ENCODE results near the gene RNF31. TPM values are rescaled to one million over a fixed set of nuclear protein-coding genes. Genes with fewer than 3 reads are reported as not detected.

RNF31 gene
- total and polyA plus RNA-seq, 2 of the 13 experiments (the other 11 are each of a cell fraction or from before 2014, with no cell fraction given), result 48.2 to 86.8 TPM

DNA sequence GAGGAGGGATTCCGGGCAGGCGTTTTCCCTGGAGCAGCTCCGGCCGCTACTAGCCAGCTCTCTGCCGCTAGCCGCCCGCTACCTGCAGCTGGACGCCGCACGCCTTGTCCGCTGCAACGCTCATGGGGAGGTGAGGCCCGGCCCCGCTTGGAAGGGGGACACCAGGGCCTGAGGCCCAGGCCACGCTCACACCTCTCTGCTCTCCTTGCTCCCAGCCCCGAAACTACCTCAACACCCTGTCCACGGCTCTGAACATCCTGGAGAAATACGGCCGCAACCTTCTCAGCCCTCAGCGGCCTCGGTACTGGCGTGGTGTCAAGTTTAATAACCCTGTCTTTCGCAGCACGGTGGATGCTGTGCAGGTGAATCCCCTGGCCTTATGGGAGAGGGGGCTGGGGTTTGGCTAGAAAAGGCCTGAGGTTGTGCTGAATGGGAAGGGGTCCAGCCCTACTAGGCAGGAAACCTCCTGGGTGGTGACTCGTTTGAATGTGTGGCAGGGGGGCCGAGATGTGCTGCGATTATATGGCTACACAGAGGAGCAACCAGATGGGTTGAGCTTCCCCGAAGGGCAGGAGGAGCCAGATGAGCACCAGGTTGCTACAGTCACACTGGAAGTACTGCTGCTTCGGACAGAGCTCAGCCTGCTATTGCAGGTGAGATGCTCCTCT, 597 bp downstream of the RNF31 start (continued):
- TF ChIP-seq SAFB2 (CRISPR knock-in tag; IDR thresholded peaks at IDR 0.05; ENCODE audit: borderline replicate concordance, low read depth) (peak; percentile 56; the same call in 1 of the 2 replicates), NFE2L1 (CRISPR knock-in tag; IDR thresholded peaks at IDR 0.05; ENCODE audit: borderline replicate concordance) (peak; percentile 21; the same call in 1 of the 2 replicates), ZNF761 (CRISPR knock-in tag; conservative IDR thresholded peaks at IDR 0.05) (peak; percentile 75; the same call in 1 of the 2 replicates), KLF15 (CRISPR knock-in tag; IDR thresholded peaks at IDR 0.05; ENCODE audit: borderline replicate concordance) (peak; percentile 40; the same call in 1 of the 2 replicates), RARA (CRISPR knock-in tag; IDR thresholded peaks at IDR 0.05) (no peak), FOXP1 (IDR thresholded peaks at IDR 0.05) (no peak), FOXP1 (CRISPR knock-in tag; IDR thresholded peaks at IDR 0.05) (no peak), ZNF180 (CRISPR knock-in tag; IDR thresholded peaks at IDR 0.05; ENCODE audit: borderline replicate concordance, low read depth) (no peak), HNRNPLL (IDR thresholded peaks at IDR 0.05; ENCODE audit: low read depth, low read length, poor library complexity, severe bottlenecking) (no peak), ERF (CRISPR knock-in tag; IDR thresholded peaks at IDR 0.05) (no peak), TAF1 (CRISPR knock-in tag; IDR thresholded peaks at IDR 0.05) (peak; percentile 26), KDM5B (CRISPR knock-in tag; IDR thresholded peaks at IDR 0.05; ENCODE audit: borderline replicate concordance) (peak; percentile 82; the same call in 1 of the 2 replicates), ZNF354B (CRISPR knock-in tag; IDR thresholded peaks at IDR 0.05) (peak; percentile 84; the same call in 1 of the 2 replicates), HCFC1 (IDR thresholded peaks at IDR 0.05; ENCODE audit: low read depth, low read length) (0 out of 2 replicates have a peak, but pooled peaks have one; percentile 1), ZNF552 (CRISPR knock-in tag; IDR thresholded peaks at IDR 0.05; ENCODE audit: borderline replicate concordance) (peak; percentile 70; the same call in 1 of the 2 replicates), EEA1 (CRISPR knock-in tag; IDR thresholded peaks at IDR 0.05; ENCODE audit: borderline replicate concordance) (peak; percentile 96; the same call in 1 of the 2 replicates), ZNF382 (CRISPR knock-in tag; IDR thresholded peaks at IDR 0.05; ENCODE audit: borderline replicate concordance) (no peak)
- TF ChIP-seq, protein P1, sequence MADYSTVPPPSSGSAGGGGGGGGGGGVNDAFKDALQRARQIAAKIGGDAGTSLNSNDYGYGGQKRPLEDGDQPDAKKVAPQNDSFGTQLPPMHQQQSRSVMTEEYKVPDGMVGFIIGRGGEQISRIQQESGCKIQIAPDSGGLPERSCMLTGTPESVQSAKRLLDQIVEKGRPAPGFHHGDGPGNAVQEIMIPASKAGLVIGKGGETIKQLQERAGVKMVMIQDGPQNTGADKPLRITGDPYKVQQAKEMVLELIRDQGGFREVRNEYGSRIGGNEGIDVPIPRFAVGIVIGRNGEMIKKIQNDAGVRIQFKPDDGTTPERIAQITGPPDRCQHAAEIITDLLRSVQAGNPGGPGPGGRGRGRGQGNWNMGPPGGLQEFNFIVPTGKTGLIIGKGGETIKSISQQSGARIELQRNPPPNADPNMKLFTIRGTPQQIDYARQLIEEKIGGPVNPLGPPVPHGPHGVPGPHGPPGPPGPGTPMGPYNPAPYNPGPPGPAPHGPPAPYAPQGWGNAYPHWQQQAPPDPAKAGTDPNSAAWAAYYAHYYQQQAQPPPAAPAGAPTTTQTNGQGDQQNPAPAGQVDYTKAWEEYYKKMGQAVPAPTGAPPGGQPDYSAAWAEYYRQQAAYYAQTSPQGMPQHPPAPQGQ (CRISPR knock-in tag; IDR thresholded peaks at IDR 0.05; ENCODE audit: borderline replicate concordance), result 0 out of 2 replicates have a peak, but pooled peaks have one; percentile 8
- TF ChIP-seq, protein P2, sequence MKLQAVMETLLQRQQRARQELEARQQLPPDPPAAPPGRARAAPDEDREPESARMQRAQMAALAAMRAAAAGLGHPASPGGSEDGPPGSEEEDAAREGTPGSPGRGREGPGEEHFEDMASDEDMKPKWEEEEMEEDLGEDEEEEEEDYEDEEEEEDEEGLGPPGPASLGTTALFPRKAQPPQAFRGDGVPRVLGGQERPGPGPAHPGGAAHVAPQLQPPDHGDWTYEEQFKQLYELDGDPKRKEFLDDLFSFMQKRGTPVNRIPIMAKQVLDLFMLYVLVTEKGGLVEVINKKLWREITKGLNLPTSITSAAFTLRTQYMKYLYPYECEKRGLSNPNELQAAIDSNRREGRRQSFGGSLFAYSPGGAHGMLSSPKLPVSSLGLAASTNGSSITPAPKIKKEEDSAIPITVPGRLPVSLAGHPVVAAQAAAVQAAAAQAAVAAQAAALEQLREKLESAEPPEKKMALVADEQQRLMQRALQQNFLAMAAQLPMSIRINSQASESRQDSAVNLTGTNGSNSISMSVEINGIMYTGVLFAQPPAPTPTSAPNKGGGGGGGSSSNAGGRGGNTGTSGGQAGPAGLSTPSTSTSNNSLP (IDR thresholded peaks at IDR 0.05; ENCODE audit: low read depth, low read length), result no peak
- TF ChIP-seq, protein P3, sequence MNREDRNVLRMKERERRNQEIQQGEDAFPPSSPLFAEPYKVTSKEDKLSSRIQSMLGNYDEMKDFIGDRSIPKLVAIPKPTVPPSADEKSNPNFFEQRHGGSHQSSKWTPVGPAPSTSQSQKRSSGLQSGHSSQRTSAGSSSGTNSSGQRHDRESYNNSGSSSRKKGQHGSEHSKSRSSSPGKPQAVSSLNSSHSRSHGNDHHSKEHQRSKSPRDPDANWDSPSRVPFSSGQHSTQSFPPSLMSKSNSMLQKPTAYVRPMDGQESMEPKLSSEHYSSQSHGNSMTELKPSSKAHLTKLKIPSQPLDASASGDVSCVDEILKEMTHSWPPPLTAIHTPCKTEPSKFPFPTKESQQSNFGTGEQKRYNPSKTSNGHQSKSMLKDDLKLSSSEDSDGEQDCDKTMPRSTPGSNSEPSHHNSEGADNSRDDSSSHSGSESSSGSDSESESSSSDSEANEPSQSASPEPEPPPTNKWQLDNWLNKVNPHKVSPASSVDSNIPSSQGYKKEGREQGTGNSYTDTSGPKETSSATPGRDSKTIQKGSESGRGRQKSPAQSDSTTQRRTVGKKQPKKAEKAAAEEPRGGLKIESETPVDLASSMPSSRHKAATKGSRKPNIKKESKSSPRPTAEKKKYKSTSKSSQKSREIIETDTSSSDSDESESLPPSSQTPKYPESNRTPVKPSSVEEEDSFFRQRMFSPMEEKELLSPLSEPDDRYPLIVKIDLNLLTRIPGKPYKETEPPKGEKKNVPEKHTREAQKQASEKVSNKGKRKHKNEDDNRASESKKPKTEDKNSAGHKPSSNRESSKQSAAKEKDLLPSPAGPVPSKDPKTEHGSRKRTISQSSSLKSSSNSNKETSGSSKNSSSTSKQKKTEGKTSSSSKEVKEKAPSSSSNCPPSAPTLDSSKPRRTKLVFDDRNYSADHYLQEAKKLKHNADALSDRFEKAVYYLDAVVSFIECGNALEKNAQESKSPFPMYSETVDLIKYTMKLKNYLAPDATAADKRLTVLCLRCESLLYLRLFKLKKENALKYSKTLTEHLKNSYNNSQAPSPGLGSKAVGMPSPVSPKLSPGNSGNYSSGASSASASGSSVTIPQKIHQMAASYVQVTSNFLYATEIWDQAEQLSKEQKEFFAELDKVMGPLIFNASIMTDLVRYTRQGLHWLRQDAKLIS (CRISPR knock-in tag; IDR thresholded peaks at IDR 0.05), result no peak
- TF ChIP-seq, protein P4, sequence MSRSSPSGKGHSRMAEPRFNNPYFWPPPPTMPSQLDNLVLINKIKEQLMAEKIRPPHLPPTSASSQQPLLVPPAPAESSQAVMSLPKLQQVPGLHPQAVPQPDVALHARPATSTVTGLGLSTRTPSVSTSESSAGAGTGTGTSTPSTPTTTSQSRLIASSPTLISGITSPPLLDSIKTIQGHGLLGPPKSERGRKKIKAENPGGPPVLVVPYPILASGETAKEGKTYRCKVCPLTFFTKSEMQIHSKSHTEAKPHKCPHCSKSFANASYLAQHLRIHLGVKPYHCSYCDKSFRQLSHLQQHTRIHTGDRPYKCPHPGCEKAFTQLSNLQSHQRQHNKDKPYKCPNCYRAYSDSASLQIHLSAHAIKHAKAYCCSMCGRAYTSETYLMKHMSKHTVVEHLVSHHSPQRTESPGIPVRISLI (CRISPR knock-in tag; IDR thresholded peaks at IDR 0.05; ENCODE audit: borderline replicate concordance), result peak; percentile 49; the same call in 1 of the 2 replicates

Measured in HepG2 (cell line).